Skin of body (tissue), 2 donors: ENCODE results near the gene CGB5. TPM values are rescaled to one million over a fixed set of nuclear protein-coding genes. Genes with fewer than 3 reads are reported as not detected.
"Not testable (repeated sequence)": the region's sequence is repeated elsewhere in the genome, so short reads cannot be mapped to it uniquely, and the experiment has no call there.

Source experiments
- DNase-seq: peaks from one replicate; lab custom pipeline; 2025; lab: John Stamatoyannopoulos, UW
- total RNA-seq: library from RNA; depleted of rRNA; stranded (reverse); fragments of >200 nt; gene quantifications from one replicate; pipeline ENCODE4 v1.2.3, GENCODE V29; 2014

CGB5 gene
- total RNA-seq, 1 donor from 2014 or later, result not detected

DNA sequence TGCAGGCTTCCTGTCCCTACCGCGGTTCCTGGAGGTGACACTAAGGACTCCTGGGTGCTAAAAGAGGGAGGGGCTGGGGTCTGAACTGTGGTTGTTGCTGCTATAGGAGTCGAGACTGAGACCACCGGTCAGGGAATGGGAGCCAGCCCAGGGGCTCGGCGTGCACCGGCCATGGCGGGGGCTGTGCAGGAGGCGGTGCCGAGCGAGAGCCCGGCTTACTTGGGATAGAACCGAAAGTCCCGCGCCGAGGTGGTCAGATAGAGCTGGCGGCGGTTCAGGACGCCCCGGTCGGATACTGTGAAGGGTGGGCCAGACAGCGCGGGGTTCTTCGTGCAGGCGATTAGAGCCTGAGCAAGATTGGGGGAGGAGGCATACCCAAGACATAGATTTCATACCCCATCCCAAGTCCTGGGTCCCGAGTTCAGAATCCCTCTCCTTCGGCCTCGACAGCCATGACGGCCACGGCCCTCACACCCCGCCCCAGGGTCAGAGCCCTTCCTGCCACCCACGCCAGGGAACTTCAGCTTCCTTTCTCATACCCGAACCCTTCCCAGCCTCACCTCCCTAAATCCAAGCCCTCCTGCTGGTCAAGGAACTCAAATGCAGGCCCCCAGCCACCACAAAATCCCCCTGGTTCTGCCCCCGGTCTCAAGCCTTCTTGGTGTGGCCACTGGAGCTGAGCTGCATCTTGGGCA lies 13.4 kb downstream of the CGB5 start:
- not testable (repeated sequence) for DNase-seq

DNA sequence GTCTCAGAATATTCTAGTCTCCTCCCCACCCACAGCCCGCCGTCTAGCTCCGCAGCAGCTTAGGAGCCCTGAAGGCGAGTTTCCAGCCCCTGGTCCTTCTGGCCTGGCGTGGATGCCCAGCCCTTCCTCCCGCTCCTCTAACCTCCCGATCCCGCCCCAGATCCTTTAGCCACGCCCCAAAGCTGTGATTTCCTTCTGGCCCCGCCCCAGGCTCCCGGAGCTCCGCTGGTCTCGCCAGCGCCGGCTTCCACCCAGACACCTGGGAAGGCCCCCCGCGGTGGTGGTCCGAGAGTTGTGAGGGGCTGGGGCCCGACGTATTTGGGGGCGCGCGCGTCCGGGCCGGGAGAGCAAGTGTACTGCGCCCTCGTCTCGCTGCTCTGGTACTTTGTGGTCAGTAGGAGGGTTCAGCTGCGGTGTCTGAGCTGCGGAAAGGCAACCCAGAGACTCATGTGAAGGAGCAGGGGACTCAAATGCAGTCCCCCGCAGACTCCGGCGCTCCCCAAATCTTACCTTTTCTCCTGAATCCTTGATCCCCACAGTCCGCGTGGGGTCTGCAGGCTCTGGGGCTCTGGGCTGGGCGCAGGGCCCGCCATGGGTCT lies 14.1 kb downstream of the CGB5 start, which contains the start of gene CGB7:
Gene CGB7 (minus strand): TSS at position 114 of the 599 bp plus-strand sequence. CDS start 2,374 bp downstream, outside the sequence.
- DNase-seq, result no peak

DNA sequence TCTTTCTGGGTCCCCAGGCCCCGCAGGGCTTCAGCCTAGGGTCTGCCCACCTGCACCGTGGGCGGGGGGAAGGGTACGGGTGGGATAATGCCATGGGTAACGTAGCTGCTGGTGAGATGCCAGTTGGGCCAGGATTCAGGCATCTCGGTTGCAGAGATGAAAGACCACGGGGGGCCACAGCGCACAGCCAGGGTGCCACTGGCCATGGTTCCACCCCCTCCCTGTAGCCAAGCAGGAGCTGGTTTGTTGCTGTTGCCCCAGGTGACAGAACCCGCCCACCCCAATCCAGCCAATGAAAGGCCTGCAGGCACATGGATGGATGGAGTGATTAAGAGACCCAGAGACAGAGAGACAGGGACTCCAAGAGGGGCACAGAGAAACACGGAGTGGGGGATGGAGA lies 14.9 kb downstream of the CGB5 start:
- no peak for DNase-seq

DNA sequence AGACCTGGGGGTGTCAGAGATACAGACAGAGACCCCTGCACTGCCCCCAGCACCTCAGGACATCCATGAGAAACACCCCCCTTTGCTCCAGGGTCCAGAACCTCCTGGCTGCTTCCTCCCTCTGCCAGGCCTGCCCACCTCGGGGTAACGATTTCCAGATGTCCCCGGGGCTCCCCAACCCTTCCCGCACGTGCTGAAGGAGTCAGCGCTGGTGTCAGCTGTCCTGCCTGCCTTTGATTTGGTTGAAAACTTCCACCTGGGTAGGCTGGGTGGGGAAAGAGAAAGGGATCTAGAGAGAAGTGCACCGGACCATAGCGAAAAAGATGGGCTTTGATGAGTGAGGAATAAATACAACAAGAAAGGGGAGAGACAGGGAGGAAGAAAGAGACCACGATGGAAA lies 15.4 kb downstream of the CGB5 start:
- DNase-seq, result no peak

DNA sequence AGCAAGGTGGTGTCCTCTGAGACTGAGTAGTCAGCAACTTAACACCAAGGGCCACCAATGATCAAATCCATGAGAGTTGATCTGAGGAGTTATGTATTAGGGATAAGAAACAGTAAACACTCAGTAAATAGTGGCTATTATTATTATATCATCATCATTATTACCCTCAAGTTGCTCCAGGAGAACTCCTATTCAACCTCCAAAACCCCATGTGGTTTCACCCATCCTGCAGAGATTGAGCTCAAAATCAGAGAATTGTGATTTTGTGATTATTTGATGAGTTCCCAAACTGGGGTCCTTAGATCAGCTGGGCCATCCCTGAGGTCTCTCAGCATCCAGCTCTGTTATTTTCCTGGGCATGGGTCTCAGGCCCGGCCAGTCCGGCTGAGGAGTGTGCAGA lies 17.4 kb downstream of the CGB5 start:
- DNase-seq, result no peak

DNA sequence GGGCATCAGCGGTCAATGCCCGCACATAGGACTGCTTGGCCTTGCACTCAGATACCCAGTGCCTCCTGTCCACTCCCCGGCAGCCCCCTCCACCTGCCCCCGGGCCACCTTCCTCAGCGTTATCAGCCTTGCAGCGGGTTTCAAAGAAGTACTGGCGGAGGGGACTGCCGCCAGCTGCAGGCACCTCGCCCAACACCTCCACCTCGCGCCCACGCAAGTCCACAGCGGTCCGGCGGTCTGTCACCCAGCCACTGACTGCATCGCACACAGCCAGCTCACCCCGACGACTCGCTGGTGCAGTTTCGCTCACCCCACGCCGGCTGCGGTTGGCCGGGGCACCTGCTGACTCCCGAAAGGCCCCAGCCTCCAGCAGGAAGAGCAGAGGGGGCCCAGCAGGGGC lies 17.8 kb downstream of the CGB5 start:
- no peak for DNase-seq

DNA sequence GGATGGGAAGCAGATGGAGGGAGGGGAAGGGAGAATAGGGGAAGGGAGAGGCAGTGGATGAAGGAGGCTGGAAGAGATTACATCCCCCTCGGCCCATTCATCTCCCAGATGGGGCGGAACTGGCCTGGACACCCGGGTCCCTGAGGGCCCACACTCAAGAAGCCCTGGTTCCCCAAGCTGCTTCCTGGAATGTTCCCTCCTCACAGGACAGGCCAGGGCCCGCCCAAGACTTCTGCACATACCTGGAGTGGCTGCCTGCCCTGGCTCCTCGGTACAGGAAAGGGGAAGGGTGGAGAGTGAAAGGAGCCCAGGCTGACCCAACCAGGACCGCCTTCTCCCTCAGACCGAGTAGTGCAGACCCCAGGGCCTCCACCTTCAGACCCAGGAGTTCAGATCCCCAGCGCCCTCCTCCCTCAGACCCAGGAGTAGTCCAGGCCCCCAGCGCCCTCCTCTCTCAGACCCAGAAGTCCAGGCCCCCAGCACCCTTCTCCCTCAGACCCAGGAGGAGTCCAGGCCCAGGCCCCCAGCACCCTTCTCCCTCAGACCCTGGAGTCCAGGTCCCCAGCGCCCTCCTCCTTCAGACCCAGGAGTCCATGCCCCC lies 20.5 kb downstream of the CGB5 start:
- DNase-seq, result no peak

DNA sequence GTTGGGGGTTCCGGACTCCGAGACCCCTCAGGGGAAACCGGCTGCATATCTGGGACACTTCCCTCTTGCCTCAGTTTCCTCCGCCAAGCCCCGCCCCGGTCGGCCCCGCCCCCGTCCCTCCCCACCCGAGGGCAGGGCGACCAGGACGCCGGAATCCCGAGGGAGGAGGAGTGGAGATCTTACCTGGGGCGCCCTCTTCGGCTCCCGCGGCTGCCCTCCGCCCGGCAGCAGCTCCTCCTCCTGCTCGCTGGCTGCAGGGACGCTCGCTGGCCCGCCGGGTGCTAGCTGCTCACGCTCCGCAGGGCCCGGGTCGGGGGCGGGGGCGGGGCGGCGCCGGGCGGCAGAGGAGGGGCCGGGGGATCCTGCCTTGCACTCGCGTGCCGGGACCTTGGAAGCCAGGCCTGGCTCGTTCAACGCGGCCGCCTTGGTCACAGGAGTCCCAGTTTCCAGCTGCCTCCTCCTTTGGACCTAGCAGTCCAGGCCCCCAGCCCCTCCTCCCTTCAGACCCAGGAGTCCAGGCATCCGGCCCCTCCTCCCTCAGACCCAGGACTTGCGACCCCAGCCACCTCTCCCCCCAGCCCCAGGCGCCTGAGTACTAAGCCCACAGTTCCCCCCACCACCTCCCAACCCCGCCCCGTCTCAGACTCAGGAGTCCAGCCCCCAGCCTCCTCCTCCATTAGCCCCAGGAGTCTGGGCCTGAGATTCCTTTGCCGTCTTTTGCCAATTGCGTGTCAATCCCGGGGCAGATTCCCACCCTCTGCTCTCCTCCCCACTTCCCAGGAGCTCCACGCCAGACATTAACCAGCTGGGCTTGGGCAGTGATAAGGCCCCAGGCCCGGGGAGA lies 21.3 kb downstream of the CGB5 start, which contains the start of gene NTF4:
Gene NTF4 (minus strand): TSS at position 51 of the 844 bp plus-strand sequence. CDS start 2,821 bp downstream, outside the sequence.
- no peak for DNase-seq

DNA sequence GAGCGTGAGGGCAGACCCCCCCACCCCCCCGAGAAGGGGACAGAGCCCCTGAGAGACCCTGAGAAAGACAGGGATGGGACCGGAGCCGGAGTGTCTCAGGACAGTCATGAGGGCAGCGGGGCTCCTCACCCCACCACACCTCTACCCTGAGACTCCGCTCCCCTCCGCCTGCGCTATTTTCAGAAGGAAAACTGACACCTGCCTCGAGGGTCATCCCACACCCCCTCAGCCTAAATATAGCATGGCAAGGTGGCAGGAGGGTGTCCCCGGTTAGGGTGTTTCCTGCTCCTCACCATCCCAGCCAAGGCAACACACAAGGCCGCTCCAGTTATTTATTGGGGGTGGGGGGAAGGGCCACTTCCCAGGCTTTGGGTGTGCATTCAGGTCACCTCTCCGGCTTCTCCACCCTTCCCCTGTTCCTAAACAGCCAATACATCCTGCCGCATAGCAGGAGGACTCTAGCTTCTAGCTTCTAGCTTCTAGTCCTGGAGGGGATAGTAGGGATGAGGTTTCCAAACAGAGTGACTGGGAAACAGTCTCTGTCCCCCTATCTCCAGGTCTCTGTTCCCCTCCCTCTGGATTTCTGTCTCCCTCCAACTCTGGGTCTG lies 22.4 kb downstream of the CGB5 start:
- no peak for DNase-seq

DNA sequence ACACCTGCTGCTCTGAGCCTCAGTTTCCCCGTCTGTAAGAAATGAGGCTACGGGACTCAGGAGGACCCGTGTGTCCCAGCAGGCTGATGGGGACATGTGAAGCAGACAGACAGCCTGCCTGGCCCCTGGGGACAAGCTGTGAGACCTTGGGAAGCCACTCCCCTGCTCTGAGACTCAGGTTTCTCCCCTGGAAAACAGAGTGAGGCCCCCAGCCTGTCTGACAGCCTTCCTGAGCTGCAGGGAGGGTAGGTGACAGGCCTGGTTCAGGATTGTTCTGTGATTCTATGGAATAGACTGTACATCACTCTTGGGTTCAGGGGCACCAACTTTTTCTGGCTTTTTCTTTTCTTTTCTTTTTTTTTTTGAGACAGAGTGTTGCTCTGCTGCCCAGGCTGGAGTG lies 23.9 kb downstream of the CGB5 start:
- no peak for DNase-seq

DNA sequence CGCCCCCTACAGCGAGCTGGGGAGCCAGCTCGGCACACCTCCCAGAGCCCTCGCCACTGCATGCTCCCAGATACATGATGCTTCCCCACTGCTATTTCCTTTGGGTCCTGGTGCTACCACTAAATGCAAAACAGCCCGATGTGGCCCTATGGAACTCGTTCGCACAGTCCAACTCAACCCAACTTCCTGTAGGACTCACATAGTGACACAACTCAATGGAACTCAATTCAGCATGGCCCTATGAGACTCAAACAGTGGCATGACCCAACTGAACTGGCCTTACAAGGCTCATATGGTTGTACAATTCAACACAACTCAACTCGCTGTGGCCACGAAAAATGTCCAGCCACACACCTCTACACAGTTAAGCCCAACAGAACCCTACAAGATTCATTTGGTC lies 25.4 kb downstream of the CGB5 start:
- DNase-seq, result no peak

DNA sequence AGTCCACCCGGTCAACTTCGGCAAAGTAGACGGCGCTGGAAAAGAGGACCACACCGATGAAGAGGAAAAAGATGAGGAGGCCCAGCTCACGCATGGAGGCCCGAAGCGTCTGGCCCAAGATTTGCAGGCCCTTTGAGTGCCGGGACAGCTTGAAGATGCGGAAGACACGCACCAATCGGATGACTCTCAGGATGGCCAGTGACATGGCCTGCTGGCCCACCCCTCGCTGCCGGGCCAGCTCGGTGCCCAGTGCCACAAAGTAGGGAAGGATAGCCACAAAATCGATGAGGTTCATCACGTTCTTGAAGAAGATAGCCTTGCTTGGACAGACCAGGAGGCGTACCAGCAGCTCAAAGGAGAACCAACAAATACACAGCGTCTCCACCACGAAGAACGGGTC lies 26.8 kb downstream of the CGB5 start:
- DNase-seq, result no peak

DNA sequence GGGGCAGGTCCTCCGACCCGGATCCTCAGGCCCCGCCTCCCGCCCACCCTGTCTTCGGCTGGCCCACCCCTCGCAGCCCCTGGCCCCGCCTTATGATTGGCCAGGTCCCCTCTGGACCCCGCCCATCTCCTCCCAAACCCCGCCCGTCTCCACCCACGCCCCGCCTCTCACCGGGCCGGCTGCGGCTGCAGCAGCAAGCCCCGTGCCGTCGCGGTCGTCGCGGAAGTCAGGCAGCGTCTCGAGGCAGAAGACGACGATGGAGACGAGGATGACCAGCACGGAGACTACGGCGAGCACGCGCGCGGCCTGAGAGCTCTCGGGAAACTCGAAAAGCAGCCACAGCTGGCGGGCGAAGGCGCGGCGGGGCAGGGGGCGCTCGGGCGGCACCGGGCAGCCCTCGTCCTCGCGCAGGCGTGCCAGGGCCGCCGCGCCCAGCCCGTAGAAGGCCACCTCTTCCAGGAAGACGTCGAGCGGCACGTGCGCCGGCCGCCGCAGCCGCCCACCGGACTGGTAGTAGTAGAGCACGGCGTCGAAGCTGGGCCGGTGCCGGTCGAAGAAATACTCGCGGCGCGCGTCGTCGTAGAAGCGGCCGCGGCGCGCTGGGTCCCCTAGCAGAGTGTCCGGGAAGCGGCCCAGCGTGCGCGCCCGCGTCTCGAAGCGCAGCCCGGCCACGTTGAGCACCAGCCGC lies 28.4 kb downstream of the CGB5 start:
- DNase-seq, result no peak

DNA sequence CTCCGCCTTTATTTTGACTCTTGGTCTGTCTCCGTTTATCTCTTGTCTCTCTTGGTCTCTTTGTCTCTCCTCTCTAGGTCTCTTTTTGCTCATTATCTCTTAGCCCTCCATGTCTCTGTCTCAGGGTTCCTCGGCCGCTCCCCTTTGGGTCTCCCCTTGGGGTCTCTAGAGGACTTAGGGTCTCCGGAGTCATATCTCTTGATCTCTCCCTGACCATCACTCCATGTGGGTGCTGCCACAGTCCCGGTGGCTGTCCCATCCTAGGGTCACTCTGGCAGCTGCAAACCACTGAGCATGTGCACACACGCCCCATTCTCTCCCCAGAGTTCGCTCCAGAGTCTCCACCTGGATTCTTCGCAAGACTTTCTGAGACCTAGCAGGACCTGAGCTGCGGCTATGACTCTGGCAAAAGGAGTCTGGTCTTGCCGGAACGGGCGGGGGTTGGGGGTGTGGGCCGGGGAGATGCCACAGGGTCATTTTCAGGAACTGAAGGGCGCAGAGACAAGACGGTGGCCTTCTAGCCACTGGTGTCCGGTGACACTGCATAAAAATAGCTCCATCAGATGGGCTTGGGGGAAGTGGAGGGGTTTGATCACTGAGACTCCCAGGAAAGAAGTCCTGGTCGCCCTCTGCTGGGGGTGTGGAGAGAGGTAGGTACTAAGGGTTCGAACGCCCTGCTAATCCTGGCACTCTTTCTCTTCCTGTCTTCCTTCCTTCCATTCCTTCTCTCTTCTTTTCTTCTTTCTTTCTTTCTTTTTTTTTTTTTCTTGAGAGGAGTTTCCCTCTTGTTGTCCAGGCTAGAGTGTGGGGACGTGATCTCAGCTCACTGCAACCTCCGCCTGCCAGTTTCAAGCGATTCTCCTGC lies 30.1 kb downstream of the CGB5 start:
- no peak for DNase-seq

DNA sequence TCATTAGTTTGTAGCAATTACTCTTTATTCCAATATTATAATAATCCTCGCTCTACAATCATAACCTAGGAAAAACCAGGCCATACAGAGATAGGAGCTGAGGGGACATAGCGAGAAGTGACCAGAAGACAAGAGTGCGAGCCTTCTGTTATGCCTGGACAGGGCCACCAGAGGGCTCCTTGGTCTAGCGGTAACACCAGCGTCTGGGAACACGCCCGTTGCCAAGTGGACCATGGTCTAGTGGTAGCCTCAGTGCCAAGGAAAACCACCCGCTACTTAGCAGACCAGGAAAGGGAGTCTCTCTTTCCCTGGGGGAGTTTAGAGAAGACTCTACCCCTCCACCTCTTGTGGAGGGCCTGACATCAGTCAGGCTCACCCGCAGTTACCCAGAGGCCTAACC lies 31.2 kb downstream of the CGB5 start:
- not testable (repeated sequence) for DNase-seq

DNA sequence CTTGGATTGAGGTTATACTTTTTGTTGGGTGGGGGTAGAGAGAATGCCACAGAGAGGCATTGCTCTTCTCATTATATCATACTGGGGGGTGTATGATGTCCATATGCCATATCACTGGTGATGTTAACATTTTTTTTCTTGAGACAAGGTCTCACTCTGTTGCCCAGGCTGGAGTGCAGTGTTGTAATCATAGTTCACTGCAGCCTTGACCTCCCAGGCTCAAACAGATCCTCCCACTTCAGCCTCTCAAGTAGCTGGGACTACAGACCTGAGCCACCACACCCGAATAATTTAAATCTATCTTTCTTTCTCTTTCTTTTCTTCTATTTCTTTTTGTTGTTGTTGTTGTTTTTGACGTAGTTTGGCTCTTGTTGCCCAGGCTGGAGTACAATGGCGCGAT lies 36.7 kb downstream of the CGB5 start:
- DNase-seq, result no peak

DNA sequence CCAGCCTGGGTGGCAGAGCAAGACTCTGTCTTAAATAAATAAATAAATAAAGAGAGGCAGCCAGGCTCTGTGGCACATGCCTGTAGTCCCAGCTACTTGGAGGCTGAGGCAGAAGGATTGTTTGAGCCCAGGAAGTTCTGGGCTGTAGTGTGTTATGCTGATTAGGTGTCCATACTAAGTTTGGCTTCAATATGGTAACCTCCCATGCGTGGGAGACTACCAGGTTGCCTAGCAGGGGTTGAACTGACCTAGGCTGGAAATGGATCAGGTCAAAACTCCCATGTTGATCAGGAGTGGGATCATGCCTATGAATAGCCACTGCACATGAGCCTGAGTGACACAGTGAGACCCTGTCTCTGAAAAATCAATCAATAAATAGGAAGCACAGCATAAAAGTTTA lies 37.6 kb downstream of the CGB5 start:
- no peak for DNase-seq

DNA sequence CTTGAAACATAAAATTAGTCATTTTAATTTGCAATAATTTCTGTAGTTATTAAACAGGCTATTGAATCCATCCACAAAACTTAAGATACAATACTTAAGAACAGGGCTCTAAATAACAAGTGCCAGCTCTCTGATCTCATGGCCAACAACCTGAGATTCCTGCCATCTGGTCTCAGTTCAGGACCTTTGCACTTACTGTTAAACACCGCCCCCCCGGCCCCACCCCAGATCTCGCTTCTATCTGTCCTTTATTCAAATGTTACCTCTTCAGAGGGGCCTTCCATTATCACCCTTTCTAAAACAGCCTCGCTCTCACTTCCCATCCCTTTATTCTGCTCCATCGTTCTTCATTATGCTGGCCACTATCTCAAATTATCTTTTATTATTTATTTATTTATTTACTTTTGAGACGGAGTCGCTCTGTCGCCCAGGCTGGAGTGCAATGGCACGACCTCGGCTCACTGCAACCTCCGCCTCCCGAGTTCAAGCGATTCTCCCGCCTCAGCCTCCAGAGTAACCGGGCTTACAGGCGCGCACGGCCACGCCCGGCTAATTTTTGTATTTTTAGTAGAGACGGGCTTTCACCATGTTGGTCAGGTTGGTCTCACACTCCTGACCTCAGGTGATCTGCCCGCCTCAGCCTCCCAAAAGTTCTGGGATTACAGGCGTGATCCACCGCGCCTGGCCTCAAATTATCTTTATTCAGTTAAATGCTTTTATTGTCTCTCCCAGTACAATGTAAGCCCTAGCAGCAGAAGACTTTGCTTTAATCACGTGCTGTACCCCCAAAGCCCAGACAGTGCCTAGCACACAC lies 40.8 kb downstream of the CGB5 start:
- no peak for DNase-seq
